ENCODE measurements around the gene PACSIN2.
"Not testable (repeated sequence)": the region's sequence is repeated elsewhere in the genome, so short reads cannot be mapped to it uniquely, and the experiment has no call there.

Gene PACSIN2

GRCh38 chr22:42942351-42942750 lies 72.6 kb downstream of the PACSIN2 start:
- no peak for DNase-seq

DNA sequence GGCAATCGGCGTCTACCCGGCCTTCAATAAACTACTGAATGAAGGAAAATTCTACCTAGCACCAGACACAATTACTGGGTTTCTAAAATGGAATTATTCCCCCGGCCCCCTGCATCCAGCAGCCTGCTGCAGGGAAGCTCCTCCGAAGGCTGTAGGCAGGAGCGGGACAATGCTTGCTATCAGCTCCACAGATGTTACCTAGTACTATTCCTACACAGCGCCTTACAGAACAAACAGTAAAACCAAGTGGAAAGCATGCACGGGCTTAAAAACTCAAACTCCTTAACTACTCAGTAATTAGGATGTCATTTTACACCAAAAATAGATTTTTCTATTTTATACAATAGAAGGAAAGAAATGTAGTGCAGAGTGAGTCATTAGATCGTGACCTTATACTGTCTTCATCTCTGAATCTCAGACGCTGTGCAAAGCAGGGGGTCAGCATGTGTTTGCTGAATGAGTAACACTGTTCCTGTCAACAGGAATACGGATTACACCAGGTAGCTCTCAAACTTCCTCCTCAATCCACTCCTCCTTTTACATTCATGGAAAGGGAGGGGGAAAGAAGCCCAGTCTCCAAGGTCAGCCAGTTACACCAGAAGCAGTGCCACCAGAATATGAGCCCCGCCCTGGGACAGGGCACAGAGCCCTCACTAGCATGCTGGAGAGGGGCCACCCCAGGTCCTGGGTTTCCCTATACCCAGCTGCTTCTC lies 74.9 kb downstream of the PACSIN2 start:
- DNase-seq = no peak

- no peak for DNase-seq
These were observed 75.5 kb downstream of the PACSIN2 start for GRCh38 chr22:42939451-42939881.

- no peak for DNase-seq
These were observed 76.0 kb downstream of the PACSIN2 start for GRCh38 chr22:42938976-42939375.

GRCh38 chr22:42938449-42938848 lies 76.5 kb downstream of the PACSIN2 start:
- DNase-seq = no peak

DNA sequence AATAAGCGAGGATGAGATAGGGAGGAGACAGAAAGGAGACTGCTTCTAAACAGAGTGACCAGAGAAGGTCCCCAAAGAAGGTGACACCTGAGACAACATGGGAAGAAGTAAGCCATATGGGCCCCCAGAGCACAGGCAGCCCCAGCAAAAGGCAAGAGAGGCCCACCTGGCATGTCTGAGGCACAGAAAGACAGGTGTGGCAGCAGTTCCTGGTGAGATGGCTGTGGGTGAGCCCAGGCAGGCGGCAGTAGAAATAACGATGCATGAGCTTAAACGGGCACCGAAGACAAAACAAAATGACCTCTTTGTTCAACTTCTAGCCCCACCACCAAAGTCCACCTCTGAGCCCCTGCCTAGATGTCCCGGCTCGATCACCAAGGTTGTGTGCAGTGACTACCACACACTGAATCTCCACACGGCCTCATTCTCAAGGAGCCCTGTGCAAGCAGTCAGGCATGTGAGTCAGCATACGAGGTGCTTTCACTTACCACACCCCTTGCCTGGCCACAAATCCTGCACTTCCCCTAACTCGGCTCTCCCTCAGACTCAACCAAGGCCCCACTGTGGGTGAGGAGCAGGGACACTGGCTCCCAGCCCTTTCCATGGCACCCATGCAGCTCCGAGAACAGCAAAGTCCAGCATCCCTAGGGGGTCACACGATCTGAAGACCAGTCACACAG lies 77.6 kb downstream of the PACSIN2 start:
- no peak for DNase-seq

GRCh38 chr22:42936680-42937079 lies 78.3 kb downstream of the PACSIN2 start:
- DNase-seq = not testable (repeated sequence)

- DNase-seq = no peak
These were observed 80.6 kb downstream of the PACSIN2 start for GRCh38 chr22:42934338-42934737.

- no peak for DNase-seq
These were observed 81.4 kb downstream of the PACSIN2 start for GRCh38 chr22:42933485-42934091.

DNA sequence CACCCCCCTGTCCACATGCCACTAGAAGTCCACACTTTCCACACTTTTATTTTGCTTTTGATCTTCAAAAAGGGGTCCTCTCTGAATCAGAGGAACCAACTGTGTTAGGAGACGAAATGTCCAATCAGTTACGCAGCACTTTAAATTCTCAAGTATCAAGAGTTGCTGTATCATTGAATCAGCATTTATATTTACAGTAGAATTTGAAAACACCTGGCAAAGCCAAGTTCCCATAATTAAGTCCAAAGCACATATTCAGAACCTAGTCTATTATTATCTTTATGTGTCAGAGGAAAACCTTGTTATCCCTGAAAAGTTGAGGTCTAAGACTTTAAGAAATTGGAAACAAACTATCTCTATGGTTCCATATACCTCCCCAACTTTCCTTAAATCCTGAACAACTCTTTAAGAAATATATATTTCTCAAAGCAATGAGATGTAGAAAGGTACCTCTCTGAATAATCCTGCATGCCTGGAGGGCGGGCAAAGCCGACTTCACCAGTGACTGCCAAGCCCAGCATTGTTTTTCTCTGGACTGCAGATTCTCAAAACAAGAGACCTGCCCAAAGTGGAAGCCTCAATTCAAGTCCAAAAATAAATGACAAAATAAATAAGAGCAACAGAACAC lies 82.0 kb downstream of the PACSIN2 start:
- no peak for DNase-seq

GRCh38 chr22:42932197-42932519 lies 82.8 kb downstream of the PACSIN2 start:
- DNase-seq = no peak

DNA sequence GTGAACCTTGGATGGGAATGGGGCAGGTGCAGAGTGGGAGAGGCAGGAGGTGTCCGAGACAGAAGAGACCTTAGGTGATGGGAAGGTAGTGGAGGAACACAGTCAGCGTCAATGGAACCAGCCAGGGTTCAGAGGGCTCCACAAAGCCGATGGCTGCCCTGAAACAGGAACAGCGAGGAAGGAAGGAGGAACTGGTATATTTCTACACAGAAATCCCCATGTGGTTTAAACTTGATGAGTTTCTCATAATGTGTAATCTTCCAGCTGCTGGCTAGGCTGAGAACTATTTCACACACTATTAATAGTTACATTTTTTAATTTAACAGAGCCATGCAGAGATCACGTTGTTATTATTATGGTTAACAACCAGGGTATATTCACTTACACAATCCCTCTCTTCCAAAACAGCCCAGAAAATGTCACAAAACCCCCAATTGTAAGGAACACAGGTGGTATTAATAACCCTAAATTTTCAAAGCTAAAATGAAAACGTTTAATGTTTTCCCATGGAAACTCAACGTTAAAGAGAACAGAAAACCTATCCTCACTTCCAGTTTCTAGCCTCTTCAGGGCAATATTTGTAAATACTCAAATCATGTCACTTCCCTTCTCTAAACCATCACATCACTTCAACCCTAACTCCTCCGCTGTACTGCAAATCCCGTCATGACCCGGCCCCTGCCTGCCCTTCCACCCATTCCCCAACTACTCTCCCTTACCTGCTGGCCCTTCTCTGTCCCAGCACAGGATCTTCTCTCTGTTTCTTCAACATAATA lies 83.3 kb downstream of the PACSIN2 start:
- no peak for DNase-seq

DNA sequence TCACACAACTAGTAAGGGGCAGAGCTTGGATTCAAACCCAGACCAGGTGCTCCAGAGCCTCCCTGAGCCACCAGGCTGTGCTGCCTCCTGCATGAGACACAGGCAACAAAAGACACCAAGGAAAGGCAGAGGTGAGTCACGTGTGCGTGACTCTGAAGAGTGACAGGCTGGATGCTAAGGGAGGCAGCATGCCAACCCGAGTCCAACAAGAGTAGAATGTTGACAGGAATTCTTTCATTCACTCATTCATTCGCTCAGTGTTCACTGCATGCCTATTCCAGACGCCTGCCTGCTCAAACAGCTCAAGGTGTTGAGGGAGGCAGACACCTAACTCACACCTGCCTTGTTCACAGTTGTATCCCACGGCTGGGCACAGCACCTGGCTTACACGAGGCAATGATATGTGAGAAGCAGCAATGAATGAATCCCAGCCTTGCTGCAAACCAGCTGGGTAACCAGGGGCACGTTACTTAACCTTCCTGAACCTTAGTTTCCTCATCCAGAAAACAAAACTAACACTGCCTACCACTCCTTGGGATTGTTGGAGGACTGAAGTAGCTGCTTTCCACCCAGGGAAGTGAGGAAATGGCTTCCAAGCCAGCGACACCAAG lies 84.0 kb downstream of the PACSIN2 start:
- no peak for DNase-seq

DNA sequence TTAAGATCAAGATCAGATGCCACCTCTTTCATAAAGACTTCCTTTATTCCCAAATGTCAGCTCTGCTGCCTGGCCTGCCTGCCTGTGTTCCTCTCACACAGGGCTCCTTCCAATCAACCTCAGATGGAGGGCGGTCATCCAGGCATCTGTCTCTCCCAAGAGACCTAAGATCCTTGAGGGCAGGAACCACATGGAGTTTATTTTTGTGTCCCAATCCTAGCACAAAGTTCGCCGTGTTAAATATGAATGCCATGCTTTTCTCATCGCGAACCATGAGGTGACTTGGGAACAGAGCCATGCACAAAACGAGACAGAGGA lies 85.2 kb downstream of the PACSIN2 start:
- no peak for DNase-seq

GRCh38 chr22:42928969-42929837 lies 85.7 kb downstream of the PACSIN2 start:
- DNase-seq = no peak

DNA sequence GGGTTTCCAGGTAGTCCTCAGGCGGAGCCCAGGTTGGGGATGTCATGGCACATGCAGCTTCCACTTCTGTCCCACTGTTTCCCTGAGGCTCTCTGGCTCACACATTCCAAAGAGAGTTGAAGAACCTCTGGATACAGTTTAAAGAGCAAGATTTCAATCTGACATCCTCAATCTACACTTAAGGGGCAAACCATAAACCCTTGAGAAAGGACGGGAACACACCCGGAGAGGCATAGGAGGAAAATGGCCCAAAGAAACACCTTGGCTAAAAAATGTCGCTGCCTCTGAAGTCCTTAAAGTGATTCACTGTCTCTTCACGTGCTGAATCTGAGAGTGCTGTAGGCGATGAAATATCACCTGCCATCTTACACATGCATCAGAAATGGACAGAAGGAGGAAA lies 87.0 kb downstream of the PACSIN2 start:
- DNase-seq = no peak

DNA sequence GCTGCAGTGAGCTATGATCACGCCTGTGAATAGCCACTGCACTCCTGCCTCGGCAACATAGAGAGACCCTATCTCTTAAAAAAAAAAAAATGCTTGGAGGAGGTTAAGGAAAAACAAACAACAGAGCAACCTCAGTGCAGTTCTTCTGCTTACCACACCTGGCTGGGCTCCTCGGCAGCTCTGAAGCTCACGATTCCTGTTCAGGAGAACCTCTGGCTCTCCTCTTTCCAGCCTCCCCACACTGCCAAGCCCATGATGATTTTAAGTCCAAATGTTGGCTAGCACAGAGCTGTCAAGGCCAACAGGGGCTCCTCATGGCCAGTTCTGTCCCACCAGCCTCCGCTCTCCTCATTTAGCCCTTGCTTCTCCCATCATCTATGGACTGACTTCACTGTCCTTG lies 88.2 kb downstream of the PACSIN2 start:
- no peak for DNase-seq

GRCh38 chr22:42926104-42926503 lies 88.8 kb downstream of the PACSIN2 start:
- no peak for DNase-seq

GRCh38 chr22:42925598-42925997 lies 89.4 kb downstream of the PACSIN2 start:
- DNase-seq = no peak

DNA sequence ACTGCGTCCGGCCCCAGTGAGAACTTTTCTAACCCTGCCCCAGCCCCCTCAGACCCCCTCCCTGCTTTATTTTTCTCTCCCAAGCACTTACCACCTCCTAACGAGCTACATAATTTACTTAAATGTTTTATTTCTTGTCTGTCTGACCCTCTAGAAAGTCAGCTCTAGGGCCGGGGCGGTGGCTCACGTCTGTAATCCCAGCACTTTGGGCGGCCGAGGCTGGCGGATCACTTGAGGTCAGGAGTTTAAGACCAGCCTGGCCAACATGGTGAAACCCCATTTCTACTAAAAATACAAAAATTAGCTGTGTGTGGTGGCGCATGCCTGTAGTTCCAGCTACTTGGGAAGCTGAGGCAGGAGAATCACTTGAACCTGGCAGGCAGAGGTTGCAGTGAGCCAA lies 89.9 kb downstream of the PACSIN2 start:
- DNase-seq = not testable (repeated sequence)

DNA sequence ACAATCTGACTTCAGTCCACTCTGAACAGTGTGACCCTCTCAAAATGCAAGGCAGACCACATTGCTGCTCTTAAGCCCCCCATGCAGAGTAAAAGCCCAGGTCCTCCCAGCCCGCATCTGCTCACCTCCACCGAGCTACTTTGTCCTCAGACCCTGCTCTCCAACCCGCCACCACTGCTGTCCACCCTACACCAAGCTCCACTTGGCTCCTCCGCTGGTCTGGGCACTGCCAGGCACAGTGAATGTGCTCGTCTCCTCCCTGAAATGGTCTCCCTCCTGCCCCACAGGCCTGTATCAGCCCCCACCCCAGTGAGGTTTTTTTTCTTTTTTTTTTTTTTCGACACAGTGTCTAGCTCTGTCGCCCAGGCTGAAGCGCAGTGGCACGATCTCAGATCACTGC lies 90.5 kb downstream of the PACSIN2 start:
- DNase-seq = no peak
